Stimulated activated CD4-positive, alpha-beta T cell treated with anti-CD3 and anti-CD28 coated beads, Interleukin-4, amount 100 ng/mL, for 1 hour (primary cell): Measurements from ENCODE around the gene LUC7L.
A peak's percentile ranks its signal among the peaks of the same experiment; 100 is the strongest.
"Not testable (repeated sequence)": the region's sequence is repeated elsewhere in the genome, so short reads cannot be mapped to it uniquely, and the experiment has no call there.

ENCODE experiments used
- DNase-seq: peaks from one replicate; pipeline ENCODE4 v3.0.0-alpha.2; 2020

Gene LUC7L

GRCh38 chr16:164134-164823, 65.0 kb downstream of the LUC7L start:
- not testable (repeated sequence) for DNase-seq

GRCh38 chr16:163696-164095, 65.6 kb downstream of the LUC7L start:
- not testable (repeated sequence) for DNase-seq

GRCh38 chr16:163139-163538, 66.1 kb downstream of the LUC7L start:
- DNase-seq: not testable (repeated sequence)

DNA sequence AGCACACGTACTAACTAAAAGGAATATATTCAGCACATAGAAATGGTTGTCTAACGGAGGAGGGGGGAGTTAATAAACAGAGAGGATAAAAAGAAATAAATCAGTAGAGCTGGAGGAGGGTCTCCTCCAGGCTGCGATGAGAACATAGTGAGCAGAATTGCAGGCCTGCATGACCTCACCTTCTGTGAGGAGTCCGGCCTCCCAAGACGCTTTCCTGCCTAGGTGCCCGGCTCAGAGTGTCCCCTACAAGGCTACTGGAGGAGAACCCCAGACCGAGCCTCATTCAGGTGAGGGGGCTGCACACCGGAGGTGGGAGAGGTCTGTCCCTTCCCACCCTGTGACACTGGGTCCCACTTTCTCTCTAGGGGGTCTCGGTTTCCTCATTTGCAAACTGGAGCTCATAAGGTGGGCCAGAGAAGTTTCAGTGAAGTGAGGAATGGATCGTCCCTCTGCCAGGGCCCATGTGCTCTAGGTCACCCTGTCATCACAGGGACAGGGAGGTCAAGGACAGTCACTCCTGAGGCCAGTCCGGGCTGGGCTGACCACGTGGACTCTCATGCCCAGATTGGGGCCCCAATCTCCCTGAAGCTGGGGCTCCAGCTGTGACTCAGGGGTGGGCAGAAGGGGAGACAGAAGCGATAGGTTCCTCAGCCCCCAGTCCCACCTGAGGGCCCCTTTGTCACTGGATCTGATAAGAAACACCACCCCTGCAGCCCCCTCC, 66.8 kb downstream of the LUC7L start:
- no peak for DNase-seq

GRCh38 chr16:160691-161190, 68.5 kb downstream of the LUC7L start:
- DNase-seq: no peak

GRCh38 chr16:160242-160641, 69.0 kb downstream of the LUC7L start:
- DNase-seq: not testable (repeated sequence)

- DNase-seq: no peak
Observed at GRCh38 chr16:159136-159849, 70.0 kb downstream of the LUC7L start.

GRCh38 chr16:155031-155398, 74.2 kb downstream of the LUC7L start:
- no peak for DNase-seq

DNA sequence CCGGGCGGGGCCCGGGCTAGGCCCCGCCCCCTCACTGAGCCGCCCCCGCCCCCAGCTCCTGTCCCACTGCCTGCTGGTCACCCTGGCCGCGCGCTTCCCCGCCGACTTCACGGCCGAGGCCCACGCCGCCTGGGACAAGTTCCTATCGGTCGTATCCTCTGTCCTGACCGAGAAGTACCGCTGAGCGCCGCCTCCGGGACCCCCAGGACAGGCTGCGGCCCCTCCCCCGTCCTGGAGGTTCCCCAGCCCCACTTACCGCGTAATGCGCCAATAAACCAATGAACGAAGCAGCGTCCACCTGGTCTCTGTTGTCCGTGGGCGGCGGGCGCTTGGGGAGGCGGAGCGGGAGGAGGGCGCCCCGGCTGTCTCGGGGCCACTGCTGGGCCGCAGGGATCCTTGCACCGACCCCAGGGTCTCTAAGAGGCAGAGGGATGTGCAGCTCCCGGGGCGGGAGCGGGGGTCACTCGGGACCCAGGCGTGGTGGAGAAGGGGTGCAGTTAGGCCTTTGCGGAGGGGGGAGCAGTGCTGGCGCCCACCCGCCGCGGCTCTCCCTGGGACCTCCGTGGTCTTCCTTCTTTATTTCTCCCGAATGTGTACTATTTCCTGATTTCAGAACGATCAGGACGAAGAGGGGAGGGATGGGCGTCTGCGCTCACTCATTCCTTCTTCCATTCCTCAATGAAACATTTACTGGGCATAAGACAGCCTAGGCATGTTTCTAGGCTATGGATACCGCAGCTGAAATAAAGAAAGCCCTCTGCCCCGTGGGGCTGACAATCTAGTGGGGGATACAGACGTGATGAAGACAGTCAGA, 74.8 kb downstream of the LUC7L start:
- DNase-seq: peak; percentile 17

- not testable (repeated sequence) for DNase-seq
Observed at GRCh38 chr16:153550-154216, 75.6 kb downstream of the LUC7L start.

DNA sequence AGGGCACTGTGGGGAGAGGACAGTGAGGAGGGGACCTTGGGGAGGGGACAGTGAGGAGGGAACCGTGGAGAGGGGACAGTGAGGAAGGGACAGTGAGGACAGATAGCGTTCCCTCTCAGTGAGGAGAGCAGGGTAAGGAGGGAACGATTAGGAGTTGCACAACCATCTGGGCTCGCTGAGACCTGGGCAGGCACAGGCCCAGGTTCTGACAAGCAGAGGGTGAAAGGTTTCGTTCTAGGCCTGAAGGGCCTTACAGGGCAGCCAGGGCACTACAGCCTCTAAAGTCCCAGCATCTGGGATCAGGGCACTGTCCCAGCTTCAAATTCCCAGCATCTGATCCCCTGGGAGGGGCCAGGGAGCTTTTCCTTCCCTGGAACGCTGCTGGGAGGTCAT, 76.1 kb downstream of the LUC7L start:
- not testable (repeated sequence) for DNase-seq

DNA sequence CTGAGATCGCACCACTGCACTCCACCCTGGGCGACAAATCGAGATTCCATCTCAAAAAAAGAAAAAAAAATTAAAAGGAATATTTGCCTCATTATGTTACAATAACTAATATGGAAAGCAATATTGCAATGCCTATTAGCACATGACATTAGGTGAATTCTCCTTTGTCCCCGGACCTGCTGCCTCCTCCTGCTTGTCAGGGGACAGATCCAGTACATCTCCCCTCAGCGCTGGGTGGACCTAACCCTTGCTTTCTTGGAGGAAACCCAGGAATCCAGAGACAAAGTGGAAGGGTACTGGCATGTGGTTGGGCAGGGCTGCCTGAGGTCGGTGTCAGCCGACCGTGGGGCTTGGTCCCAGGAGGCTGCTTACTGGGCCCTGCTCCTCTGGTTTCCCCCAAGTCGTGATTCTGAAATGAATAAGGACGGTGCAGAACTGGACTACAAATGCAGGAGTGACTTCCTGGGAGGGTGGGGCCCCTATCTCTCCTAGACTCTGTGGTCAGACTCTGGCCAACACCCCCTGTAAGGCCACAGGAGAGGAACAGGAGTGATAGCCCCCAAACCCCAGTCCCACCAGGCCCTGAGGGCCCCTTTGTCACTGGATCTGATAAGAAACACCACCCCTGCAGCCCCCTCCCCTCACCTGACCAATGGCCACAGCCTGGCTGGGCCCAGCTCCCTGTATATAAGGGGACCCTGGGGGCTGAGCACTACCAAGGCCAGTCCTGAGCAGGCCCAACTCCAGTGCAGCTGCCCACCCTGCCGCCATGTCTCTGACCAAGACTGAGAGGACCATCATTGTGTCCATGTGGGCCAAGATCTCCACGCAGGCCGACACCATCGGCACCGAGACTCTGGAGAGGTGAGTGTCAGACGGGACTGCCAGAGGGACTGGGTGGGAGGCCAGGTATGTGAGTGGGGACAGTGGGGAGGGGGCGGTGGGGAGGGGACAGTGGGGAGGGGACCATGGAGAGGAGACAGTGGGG, 76.8 kb downstream of the LUC7L start, which contains the start of gene HBZ:
Gene HBZ, plus strand, starts transcription at position 504 of the 988 bp plus-strand sequence. Its CDS starts 266 bp downstream, at position 770.
- DNase-seq: no peak

GRCh38 chr16:149024-149660, 80.1 kb downstream of the LUC7L start:
- no peak for DNase-seq

- DNase-seq: no peak
Observed at GRCh38 chr16:146646-147045, 82.6 kb downstream of the LUC7L start.

DNA sequence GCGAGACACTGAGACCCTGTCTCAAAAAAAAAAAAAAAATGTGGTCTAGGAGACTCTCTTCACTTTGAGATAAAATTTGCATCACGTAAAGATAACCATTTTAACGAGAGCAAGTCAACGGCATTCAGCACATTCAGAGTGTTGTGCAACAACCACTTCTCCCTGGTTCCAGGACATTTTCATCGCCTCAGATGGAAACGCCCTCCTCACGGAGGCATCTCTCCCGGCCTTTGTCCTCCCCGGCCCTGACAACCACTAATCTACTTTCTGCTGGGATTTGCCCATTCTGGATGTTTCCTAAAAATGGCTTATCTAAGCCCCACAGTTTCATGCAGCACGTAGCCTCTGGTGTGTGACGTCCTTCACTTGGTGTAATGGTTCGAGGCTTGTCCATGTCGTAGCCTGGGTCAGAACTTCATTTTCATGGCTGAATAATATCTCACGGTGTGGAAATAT, 84.4 kb downstream of the LUC7L start:
- DNase-seq: no peak

GRCh38 chr16:143456-143855, 85.8 kb downstream of the LUC7L start:
- DNase-seq: no peak

DNA sequence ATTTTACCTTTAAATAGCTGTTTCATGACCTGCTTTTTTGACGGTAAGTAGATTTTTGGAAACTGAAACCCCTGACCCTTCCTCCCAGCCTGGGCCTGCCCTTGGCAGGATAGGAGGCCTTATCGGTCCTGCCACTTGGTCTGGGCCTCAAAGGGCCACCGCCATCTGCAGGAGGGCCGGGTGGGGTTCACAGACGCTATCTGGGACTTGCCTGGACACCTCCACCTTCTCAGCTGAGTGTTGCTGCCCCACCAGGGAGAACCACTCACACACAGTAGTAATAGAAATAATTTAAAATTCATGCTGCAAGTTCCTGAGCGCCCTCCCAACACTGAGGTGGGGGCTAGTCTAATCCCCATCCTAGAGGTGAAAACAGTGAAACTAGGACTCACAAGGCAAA, 86.2 kb downstream of the LUC7L start:
- no peak for DNase-seq

GRCh38 chr16:142405-142967, 86.8 kb downstream of the LUC7L start:
- DNase-seq: no peak

- DNase-seq: no peak
Observed at GRCh38 chr16:140175-140857, 88.9 kb downstream of the LUC7L start.
